Measurements from ENCODE around the gene SP2.

DNA sequence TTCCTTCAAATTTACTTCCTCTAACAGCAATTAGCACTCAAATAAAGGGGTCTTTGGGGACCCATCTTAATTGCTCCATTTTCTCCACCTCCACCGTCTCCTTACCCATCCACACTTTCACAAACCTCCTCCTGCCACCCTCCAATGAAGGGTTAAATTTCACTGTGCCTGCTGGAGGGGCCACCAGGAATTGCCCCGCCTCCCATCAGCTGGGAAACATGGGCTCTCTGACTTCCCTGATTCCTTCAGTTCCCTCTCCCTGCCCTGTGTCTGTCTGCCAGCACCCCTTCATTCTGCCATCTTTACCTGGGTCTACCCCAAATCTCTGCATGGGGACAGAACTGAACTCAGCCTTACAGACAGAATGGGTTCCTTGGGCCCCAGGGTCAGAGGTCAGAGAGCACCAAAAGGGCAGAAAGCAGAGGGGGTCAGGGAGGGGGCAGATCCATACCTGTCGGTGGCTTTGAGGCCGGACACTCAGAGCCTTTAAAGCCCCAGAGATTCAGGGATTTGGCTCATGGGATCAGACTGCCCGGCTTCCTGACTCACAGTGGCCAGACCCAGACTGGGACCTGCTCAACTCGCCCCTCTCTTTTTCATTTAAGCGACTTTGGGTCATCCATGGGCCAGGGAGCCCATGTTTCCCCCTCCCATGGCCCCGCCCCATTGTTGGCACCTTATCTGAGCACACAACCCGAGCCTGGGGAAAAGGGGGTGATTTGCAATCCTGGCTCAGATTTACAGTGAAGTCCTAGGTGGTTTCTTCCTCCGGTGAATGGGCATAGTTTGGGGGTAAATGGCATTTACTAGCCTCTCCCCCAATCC lies 17.6 kb upstream of the SP2 start:
- TF ChIP-seq, protein P1, sequence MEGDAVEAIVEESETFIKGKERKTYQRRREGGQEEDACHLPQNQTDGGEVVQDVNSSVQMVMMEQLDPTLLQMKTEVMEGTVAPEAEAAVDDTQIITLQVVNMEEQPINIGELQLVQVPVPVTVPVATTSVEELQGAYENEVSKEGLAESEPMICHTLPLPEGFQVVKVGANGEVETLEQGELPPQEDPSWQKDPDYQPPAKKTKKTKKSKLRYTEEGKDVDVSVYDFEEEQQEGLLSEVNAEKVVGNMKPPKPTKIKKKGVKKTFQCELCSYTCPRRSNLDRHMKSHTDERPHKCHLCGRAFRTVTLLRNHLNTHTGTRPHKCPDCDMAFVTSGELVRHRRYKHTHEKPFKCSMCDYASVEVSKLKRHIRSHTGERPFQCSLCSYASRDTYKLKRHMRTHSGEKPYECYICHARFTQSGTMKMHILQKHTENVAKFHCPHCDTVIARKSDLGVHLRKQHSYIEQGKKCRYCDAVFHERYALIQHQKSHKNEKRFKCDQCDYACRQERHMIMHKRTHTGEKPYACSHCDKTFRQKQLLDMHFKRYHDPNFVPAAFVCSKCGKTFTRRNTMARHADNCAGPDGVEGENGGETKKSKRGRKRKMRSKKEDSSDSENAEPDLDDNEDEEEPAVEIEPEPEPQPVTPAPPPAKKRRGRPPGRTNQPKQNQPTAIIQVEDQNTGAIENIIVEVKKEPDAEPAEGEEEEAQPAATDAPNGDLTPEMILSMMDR (IDR thresholded peaks at IDR 0.05; ENCODE audit: low read length): no peak
- no peak for TF ChIP-seq EZH2phosphoT487 (IDR thresholded peaks at IDR 0.05; ENCODE audit: low read length)
